Measurements from ENCODE around the gene LRMDA. TPM values are rescaled to one million over a fixed set of nuclear protein-coding genes. Genes with fewer than 3 reads are reported as not detected.
A peak's percentile ranks its signal among the peaks of the same experiment; 100 is the strongest.

Gene LRMDA
- total and polyA plus RNA-seq, 2 of the 13 experiments (the other 11 are each of a cell fraction or from before 2014, with no cell fraction given) = 13.4 to 22.0 TPM

DNA sequence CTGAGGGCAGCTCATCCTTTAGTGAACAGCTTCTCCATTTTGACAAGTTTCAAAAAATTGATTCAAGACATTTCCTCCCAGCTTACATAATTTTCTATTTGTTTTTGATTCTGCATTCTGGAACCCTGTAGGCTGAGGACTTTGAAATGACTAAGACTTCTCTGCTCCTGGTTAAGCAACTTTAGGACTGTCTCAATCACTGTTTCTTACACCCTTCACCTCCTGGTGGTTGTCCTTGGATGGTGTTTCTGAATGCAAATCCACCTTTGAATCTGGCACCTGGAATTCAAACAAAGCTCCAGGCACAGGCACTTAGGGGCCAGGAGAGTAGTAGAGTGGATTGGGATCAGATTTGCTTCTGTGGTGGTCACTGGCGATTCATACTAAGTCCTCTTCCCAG lies 595.5 kb downstream of the LRMDA start:
- Histone ChIP-seq H3K9me3 (ENCODE audit: low read length) (no peaks in the 10 kb centered on the region), H3K9ac (ENCODE audit: insufficient read depth, low read depth, low read length) (0 out of 2 replicates have a peak overlapping the region, but pooled peaks have one; percentile 4), H3K36me3 (replicated peaks in 1 of 2; ENCODE audit: control insufficient read depth in 1 of 2, insufficient read depth in 2 of 2, low read length in 2 of 2) (no peaks in the 10 kb centered on the region; a peak in 3 of 5 replicates), H4K20me1 (ENCODE audit: insufficient read depth, low read length) (no peaks in the 10 kb centered on the region), H3K79me2 (ENCODE audit: insufficient read depth, low read length) (peaks cover 24% of the 10 kb centered on the region), H3K4me1 (ENCODE audit: insufficient read depth, low read length) (peaks cover 97% of the 10 kb centered on the region), H2AFZ (ENCODE audit: low read length) (no peak overlapping the region), H3K4me3 (replicated peaks in 1 of 3; ENCODE audit: insufficient read depth in 1 of 3, low read depth in 2 of 3, low read length in 3 of 3) (no peak overlapping the region), H3K27me3 (ENCODE audit: control insufficient read depth in 1 of 2, insufficient read depth in 2 of 2, low read length in 2 of 2) (no peaks in the 10 kb centered on the region), H3K4me2 (ENCODE audit: low read depth, low read length) (peak overlapping the region; percentile 49; the same call in 1 of the 2 replicates), H3K27ac (ENCODE audit: extremely low read length, insufficient read depth, low read length) (peak overlapping the region; percentile 92)
- DNase-seq (ENCODE audit: low spot score) = no peak
- ATAC-seq = no peak
- in situ Hi-C loops (cut with HindIII; ENCODE audit: extremely low pct_ligation_motif_present, low pct_unique_long_range_greater_than_20kb) (no loop called here), intact Hi-C loops (cut with micrococcal nuclease; ENCODE audit: unreplicated experiment) (no loop called here)
- BruUV-seq (replicated peaks) = no TSS peak
- CTCF ChIA-PET (ENCODE audit: low intra/inter-chr PET ratio, low total read pairs) = no interaction called here
- FAIRE-seq = peak; percentile 55
- WGBS (ENCODE audit: low lambda C conversion rate) = 82% methylated on average over 1 of the region's 1 CpG
- POLR2A ChIA-PET = interaction anchor here (0.6 to 5.5 kb wide), 13 partner anchors 9 to 625 kb away, joined by 3 to 60 read pairs (median 6); partner anchors contain the start of gene ZNF503
- TF ChIP-seq STAG1 (CRISPR knock-in tag; IDR thresholded peaks at IDR 0.05) = peak; percentile 28
- TF ChIP-seq SP1 (IDR thresholded peaks at IDR 0.05) = no peak
- TF ChIP-seq SP1 (CRISPR knock-in tag; IDR thresholded peaks at IDR 0.05) = no peak
- TF ChIP-seq HDAC2 (CRISPR knock-in tag; IDR thresholded peaks at IDR 0.05) = 0 out of 2 replicates have a peak, but pooled peaks have one; percentile 38
- TF ChIP-seq GFI1 (CRISPR knock-in tag; IDR thresholded peaks at IDR 0.05; ENCODE audit: borderline replicate concordance) = peak; percentile 67
- no peak for TF ChIP-seq SOX13 (IDR thresholded peaks at IDR 0.05)
- TF ChIP-seq SOX13 (CRISPR knock-in tag; conservative IDR thresholded peaks at IDR 0.05 in 1 of 2, IDR thresholded peaks at IDR 0.05 in 1 of 2) = no peak
- TF ChIP-seq, protein P1, sequence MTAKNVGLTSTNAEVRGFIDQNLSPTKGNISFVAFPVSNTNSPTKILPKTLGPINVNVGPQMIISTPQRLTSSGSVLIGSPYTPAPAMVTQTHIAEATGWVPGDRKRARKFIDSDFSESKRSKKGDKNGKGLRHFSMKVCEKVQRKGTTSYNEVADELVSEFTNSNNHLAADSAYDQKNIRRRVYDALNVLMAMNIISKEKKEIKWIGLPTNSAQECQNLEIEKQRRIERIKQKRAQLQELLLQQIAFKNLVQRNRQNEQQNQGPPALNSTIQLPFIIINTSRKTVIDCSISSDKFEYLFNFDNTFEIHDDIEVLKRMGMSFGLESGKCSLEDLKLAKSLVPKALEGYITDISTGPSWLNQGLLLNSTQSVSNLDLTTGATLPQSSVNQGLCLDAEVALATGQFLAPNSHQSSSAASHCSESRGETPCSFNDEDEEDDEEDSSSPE (CRISPR knock-in tag; IDR thresholded peaks at IDR 0.05) = peak; percentile 26; the same call in 1 of the 2 replicates
- TF ChIP-seq GATAD2A (CRISPR knock-in tag; IDR thresholded peaks at IDR 0.05) = peak; percentile 30; the same call in 1 of the 2 replicates
- TF ChIP-seq FOSL2 (CRISPR knock-in tag; IDR thresholded peaks at IDR 0.05) = 0 out of 2 replicates have a peak, but pooled peaks have one; percentile 28
- TF ChIP-seq MNT (IDR thresholded peaks at IDR 0.05) = no peak
- TF ChIP-seq NAIF1 (CRISPR knock-in tag; IDR thresholded peaks at IDR 0.05; ENCODE audit: borderline replicate concordance) = 0 out of 2 replicates have a peak, but pooled peaks have one; percentile 50
- TF ChIP-seq, protein P2, sequence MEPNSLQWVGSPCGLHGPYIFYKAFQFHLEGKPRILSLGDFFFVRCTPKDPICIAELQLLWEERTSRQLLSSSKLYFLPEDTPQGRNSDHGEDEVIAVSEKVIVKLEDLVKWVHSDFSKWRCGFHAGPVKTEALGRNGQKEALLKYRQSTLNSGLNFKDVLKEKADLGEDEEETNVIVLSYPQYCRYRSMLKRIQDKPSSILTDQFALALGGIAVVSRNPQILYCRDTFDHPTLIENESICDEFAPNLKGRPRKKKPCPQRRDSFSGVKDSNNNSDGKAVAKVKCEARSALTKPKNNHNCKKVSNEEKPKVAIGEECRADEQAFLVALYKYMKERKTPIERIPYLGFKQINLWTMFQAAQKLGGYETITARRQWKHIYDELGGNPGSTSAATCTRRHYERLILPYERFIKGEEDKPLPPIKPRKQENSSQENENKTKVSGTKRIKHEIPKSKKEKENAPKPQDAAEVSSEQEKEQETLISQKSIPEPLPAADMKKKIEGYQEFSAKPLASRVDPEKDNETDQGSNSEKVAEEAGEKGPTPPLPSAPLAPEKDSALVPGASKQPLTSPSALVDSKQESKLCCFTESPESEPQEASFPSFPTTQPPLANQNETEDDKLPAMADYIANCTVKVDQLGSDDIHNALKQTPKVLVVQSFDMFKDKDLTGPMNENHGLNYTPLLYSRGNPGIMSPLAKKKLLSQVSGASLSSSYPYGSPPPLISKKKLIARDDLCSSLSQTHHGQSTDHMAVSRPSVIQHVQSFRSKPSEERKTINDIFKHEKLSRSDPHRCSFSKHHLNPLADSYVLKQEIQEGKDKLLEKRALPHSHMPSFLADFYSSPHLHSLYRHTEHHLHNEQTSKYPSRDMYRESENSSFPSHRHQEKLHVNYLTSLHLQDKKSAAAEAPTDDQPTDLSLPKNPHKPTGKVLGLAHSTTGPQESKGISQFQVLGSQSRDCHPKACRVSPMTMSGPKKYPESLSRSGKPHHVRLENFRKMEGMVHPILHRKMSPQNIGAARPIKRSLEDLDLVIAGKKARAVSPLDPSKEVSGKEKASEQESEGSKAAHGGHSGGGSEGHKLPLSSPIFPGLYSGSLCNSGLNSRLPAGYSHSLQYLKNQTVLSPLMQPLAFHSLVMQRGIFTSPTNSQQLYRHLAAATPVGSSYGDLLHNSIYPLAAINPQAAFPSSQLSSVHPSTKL (CRISPR knock-in tag; IDR thresholded peaks at IDR 0.05) = peak; percentile 34; the same call in 1 of the 2 replicates
- peak; percentile 31 for TF ChIP-seq TEAD3 (CRISPR knock-in tag; optimal IDR thresholded peaks at IDR 0.05; ENCODE audit: borderline replicate concordance)
- peak; percentile 40 for TF ChIP-seq SMC3 (IDR thresholded peaks at IDR 0.05; ENCODE audit: low read length)
- no peak for TF ChIP-seq ATF1 (CRISPR knock-in tag; IDR thresholded peaks at IDR 0.05)
- TF ChIP-seq CREM (IDR thresholded peaks at IDR 0.05) = no peak
- no peak for TF ChIP-seq CREM (CRISPR knock-in tag; IDR thresholded peaks at IDR 0.05)
- no peak for TF ChIP-seq ZNF124 (CRISPR knock-in tag; IDR thresholded peaks at IDR 0.05)
- TF ChIP-seq HOMEZ (CRISPR knock-in tag; IDR thresholded peaks at IDR 0.05; ENCODE audit: low read depth) = no peak

Measured in HepG2 (cell line).